Camera-type eye (tissue), 1 donor: Measurements from ENCODE around the gene C9orf57. TPM values are rescaled to one million over a fixed set of nuclear protein-coding genes. Genes with fewer than 3 reads are reported as not detected.

ENCODE experiments used
- total RNA-seq: library from RNA; depleted of rRNA; stranded (reverse); fragments of >200 nt; gene quantifications from one replicate; pipeline ENCODE4 v1.2.3, GENCODE V29; 2014

C9orf57 gene, protein sequence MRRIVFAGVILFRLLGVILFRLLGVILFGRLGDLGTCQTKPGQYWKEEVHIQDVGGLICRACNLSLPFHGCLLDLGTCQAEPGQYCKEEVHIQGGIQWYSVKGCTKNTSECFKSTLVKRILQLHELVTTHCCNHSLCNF
- not detected for total RNA-seq

DNA sequence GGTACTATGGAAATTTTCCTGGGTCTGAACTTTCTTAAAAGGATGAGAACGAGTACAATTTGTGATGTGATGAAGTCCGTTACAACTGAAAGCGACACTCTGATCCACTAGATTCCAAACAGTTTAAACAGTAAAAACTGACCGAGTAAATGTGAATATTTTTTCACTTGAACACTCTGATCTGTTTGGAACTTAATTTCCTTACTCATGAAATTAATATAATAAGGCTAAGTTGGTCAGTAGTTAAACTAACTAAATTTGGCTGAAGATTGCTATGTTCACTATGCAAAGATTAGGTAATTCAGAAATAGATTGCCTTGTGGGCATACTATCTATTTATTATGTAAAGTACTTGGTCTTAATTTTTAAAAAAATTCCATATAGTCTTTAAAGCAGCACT is at the start of gene C9orf57:
TSS of gene C9orf57 (minus strand) at position 101 of the 400 bp plus-strand sequence. CDS start 1,282 bp downstream, outside the sequence.

Other genes with a start within 250 kb of the C9orf57 start
- 65.3 TPM for gene ABHD17B, start 149.4 kb downstream of the C9orf57 start, total RNA-seq
- gene C9orf85, start 149.0 kb downstream of the C9orf57 start, total RNA-seq = 17.3 TPM
- 0.55 TPM for gene GDA, start 88.8 kb upstream of the C9orf57 start, total RNA-seq